DOHH2 (cell line): ENCODE measurements around the gene LAP3.

Source experiments
- EZH2phosphoT487 ChIP-seq: fragments of 200-600 bp; sonication (generic); IDR thresholded peaks from 2 replicates; pipeline ENCODE4 v1.6.1; 2017; ENCODE audit warnings: borderline replicate concordance, mild to moderate bottlenecking, antibody characterized with exemption, low read length, moderate library complexity, mixed read lengths
- TF ChIP-seq, protein P1 (sequence below): fragments of 200-600 bp; sonication (generic); IDR thresholded peaks from one replicate; pipeline ENCODE4 v1.5.1; 2014; ENCODE audit warnings: antibody characterized with exemption, mild to moderate bottlenecking, low read depth, low read length; ENCODE audit not compliant: poor library complexity, severe bottlenecking

DNA sequence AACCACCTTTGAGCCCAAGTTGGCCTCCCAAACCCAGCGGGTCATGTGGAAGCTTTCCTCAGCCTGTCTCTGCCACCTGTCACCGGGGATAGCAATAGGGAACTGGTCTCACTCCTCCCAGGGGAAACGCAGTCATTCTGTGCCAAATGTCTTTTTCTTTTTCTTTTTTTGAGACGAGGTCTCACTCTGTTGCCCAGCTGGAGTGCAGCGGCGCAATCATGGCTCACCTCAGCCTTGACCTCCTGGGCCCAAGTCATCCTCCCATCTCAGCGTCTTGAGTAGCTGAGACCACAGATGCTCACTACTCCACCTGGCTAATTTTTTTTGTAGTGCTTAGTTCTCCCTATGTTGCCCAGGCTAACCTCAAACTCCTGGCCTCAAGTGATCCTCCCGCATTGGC, 77.7 kb downstream of the LAP3 start:
- TF ChIP-seq, protein P1, sequence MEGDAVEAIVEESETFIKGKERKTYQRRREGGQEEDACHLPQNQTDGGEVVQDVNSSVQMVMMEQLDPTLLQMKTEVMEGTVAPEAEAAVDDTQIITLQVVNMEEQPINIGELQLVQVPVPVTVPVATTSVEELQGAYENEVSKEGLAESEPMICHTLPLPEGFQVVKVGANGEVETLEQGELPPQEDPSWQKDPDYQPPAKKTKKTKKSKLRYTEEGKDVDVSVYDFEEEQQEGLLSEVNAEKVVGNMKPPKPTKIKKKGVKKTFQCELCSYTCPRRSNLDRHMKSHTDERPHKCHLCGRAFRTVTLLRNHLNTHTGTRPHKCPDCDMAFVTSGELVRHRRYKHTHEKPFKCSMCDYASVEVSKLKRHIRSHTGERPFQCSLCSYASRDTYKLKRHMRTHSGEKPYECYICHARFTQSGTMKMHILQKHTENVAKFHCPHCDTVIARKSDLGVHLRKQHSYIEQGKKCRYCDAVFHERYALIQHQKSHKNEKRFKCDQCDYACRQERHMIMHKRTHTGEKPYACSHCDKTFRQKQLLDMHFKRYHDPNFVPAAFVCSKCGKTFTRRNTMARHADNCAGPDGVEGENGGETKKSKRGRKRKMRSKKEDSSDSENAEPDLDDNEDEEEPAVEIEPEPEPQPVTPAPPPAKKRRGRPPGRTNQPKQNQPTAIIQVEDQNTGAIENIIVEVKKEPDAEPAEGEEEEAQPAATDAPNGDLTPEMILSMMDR = no peak
- no peak for TF ChIP-seq EZH2phosphoT487
